ENCODE results near the gene PIN4.

The PIN4 gene

GRCh38 chrX:72142094-72142793 is 39.3 kb upstream of the PIN4 start:
- in situ Hi-C loops (cut with HindIII; ENCODE audit: low sequenced_read_pairs) = no loop called here
- TF ChIP-seq CTCF (IDR thresholded peaks at IDR 0.05; ENCODE audit: low read depth, low read length, missing control alignments) = no peak
- no peak overlapping the region for H3K4me3 ChIP-seq (ENCODE audit: low read depth, low read length)
- DNase-seq (ENCODE audit: low read depth) = no peak

- no peak overlapping the region for H3K4me3 ChIP-seq (ENCODE audit: low read depth, low read length)
- no peak for DNase-seq (ENCODE audit: low read depth)
- in situ Hi-C loops (cut with HindIII; ENCODE audit: low sequenced_read_pairs) = no loop called here
- TF ChIP-seq CTCF (IDR thresholded peaks at IDR 0.05; ENCODE audit: low read depth, low read length, missing control alignments) = no peak
Observed at GRCh38 chrX:72142794-72143608, 38.6 kb upstream of the PIN4 start.

DNA sequence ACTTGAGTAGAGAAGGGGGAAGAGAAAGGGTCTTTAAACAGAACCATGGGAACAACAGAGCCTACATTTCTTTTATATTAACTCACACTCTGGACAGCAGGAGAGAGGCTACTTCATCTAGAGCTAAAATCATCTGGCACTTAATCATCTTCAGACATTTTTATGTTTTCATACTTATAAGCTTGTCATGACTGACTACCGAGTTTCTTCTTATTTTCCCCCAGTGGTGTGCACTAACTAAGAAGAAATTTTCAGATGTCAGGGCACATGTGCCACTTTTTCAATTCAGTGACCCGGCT is 38.0 kb upstream of the PIN4 start:
- no peak overlapping the region for H3K4me3 ChIP-seq (ENCODE audit: low read depth, low read length)
- in situ Hi-C loops (cut with HindIII; ENCODE audit: low sequenced_read_pairs) = no loop called here
- DNase-seq (ENCODE audit: low read depth) = no peak
- no peak for TF ChIP-seq CTCF (IDR thresholded peaks at IDR 0.05; ENCODE audit: low read depth, low read length, missing control alignments)

GRCh38 chrX:72145181-72145580 is 36.4 kb upstream of the PIN4 start:
- TF ChIP-seq CTCF (IDR thresholded peaks at IDR 0.05; ENCODE audit: low read depth, low read length, missing control alignments) = no peak
- no peak overlapping the region for H3K4me3 ChIP-seq (ENCODE audit: low read depth, low read length)
- in situ Hi-C loops (cut with HindIII; ENCODE audit: low sequenced_read_pairs) = no loop called here
- DNase-seq (ENCODE audit: low read depth) = no peak

DNA sequence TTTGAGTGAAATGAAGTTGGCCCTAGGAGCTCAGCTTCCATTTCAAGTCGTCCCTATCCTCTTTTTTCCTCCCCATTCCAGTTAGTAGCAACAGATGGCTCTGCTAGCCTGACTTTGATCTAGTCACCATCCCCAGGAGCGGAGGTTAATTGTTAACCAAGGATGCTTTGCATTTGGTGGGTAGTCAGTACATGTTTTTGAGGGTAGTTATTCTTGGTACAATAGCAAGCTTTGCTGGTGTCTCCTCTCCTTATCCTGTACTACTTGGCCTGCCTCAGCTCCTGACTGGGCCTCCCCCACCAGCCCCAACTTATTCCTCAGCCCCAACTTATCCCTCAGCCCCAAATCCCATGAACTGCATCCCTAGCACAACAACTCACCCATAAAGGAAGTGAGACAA is 35.0 kb upstream of the PIN4 start:
- DNase-seq (ENCODE audit: low read depth) = no peak
- in situ Hi-C loops (cut with HindIII; ENCODE audit: low sequenced_read_pairs) = no loop called here
- no peak for TF ChIP-seq CTCF (IDR thresholded peaks at IDR 0.05; ENCODE audit: low read depth, low read length, missing control alignments)
- no peak overlapping the region for H3K4me3 ChIP-seq (ENCODE audit: low read depth, low read length)

- TF ChIP-seq CTCF (IDR thresholded peaks at IDR 0.05; ENCODE audit: low read depth, low read length, missing control alignments) = no peak
- no peak overlapping the region for H3K4me3 ChIP-seq (ENCODE audit: low read depth, low read length)
- in situ Hi-C loops (cut with HindIII; ENCODE audit: low sequenced_read_pairs) = no loop called here
- no peak for DNase-seq (ENCODE audit: low read depth)
Observed at GRCh38 chrX:72158773-72159172, 22.8 kb upstream of the PIN4 start.

Data from astrocyte of the cerebellum (primary cell).